Endometrial microvascular endothelial cells (primary cell): ENCODE data around the gene SDHA. TPM values are rescaled to one million over a fixed set of nuclear protein-coding genes. Genes with fewer than 3 reads are reported as not detected.
"Not testable (repeated sequence)": the region's sequence is repeated elsewhere in the genome, so short reads cannot be mapped to it uniquely, and the experiment has no call there.

ENCODE experiments used
- in situ Hi-C: cut with HindIII; loops from 2 replicates; pipeline ENCODE4 v1.10.0; 2017; ENCODE audit warnings: low sequenced_read_pairs, low pct_unique_long_range_greater_than_20kb; ENCODE audit errors: inconsistent ontology term
- total RNA-seq: library from RNA; depleted of rRNA; stranded (reverse); fragments of >200 nt; gene quantifications from one replicate; pipeline ENCODE4 v1.2.3, GENCODE V29; 2015; ENCODE audit errors: inconsistent ontology term

Gene SDHA
- total RNA-seq, 1 donor from 2014 or later, result 132 TPM

DNA sequence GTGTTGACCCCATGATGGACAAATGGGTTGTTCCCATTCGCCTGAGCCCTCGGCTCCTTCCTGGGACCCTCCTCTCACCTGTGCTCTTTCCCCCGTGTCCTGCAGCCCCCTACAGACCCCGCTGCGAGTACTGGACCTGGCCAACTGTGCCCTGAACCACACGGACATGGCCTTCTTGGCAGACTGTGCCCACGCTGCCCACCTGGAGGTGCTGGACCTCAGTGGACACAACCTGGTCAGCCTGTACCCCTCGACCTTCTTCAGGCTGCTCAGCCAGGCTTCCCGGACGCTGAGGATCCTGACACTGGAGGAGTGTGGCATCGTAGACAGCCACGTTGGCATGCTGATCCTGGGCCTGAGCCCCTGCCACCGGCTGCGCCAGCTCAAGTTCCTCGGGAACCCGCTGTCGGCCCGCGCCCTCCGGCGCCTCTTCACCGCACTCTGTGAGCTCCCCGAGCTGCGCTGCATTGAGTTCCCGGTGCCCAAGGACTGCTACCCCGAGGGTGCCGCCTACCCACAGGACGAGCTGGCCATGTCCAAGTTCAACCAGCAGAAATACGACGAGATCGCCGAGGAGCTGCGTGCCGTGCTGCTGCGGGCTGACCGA lies 23.4 kb upstream of the SDHA start:
- in situ Hi-C loops, result no loop called here

DNA sequence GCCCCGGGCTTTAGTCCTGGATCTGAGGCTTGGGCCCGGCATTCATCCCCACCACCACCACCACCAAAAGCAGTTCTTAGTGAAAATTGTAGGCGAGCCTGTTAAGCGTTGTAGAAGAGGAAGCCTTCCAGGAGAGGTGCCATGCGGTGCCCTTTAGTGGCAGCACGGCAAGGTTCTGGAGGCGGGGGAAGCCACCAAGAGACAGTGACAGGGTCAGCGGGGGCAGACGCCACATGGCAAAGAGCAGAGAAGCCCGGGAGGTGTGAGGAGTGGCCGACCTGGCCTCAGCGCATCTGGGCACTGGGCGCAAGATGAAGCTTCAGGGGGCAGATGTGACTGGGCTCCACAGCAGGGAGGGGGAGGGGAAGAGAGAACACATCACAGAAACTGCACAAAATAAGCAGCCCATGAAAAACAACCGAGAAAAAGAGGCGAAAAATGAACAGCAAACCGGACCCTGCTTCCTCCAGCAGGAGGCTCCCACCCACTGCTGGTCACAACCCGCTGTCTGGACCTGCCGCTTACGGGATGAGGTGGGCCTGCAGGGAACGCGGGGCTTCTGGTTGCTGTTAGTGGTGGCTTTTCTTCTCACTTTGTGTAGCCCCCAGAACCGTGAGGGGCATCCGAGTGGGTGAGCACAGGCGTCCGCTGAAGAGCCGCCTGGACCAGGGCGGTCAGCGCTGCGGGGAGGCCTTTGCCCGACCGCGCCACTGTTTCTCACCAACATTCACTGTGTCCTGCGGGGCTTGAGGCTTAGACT lies 22.5 kb upstream of the SDHA start:
- in situ Hi-C loops, result no loop called here

DNA sequence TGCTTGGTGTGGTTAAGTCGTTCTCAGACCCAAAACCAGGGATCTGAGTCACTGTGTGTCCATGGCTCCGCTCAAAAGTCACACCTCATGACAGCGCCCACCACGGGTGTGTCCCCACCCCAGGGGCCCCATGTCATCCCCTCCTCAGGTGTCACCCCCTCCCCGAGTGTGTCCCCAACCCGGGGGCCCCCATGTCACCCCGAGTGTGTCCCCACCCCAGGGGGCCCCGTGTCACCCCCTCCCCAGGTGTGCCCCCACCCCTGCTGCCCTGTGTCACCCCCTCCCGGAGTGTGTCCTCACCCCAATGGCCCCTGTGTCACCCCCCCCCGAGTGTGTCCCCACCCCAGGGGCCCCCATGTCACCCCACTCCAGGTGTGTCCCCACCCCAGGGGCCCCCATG lies 21.8 kb upstream of the SDHA start:
- in situ Hi-C loops, result no loop called here

DNA sequence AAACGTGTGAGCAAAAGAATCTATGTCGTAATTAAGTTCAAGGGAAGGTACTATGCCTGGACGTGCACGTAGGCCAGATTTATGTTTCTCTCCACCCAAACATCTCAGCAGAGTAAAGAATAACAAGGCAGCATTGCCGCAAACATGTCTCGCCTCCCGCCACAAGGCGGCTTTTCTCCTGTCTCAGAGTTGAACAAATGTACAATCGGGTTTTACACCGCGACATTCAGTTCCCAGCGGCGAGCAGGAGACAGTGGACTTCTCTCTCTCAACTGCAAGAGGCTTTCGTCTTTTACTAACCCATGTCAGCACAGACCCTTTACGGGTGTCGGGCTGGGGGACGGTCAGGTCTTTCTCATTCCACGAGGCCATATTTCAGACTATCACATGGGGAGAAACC lies 21.1 kb upstream of the SDHA start:
- in situ Hi-C loops, result not testable (repeated sequence)

DNA sequence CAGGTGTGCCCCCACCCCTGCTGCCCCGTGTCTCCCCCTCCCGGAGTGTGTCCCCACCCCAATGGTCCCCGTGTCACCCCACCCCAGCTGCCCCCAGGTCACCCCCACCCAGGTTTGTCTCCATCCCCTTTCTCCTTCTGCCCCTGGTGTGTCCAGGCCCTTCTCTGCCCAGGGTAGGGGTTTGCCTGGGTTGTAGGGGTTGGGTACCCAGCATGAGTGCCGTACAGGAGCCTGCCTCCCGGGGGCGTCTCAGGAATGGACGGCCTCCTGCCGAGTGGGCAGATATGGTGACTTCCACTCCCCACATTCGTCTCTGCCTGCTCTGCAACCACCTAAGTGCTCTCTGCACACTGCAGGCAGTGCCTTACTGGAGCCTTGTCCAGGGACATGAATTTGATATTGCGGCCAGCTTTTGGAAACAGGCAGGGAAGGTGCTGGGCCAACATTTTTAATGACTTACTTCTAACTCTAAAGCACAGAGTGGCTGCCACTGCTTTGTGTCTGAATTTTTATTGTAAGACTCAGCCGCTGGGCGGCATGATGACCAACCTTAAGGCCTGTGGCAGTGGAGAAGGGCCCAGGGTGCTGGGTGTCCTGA lies 20.1 kb upstream of the SDHA start:
- in situ Hi-C loops, result no loop called here

DNA sequence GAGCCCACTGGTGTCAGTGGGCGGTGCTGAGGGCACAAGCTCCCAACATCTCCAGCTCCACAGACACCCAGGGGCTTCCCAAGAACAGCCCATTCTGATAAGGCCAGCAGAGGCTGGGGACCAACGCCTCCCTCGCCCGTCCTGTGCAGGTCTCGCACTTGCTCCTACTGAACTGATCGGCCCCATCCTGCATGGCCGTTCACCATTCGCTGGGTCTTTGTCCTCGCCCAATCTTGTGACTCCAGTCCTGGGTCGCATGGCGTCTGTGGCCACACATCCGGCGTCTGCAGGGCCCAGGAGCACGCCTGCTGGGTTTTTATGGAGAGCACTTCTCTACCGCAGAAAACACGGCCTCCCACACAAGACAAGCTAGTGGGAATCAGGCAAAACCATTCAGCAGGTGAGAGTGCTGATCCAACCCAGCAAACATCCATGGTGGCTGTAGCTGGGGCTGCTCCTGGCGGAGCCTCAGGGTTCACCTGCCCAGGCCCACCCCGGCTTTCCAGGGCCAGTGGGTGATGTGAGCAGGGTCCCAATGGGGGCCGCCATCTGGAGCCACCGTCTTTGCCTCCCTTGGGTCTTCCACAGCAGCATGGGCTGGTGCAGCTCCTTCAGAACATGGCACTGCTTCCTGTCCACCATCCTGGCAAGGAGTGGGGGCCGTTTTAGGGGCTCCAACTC lies 19.5 kb upstream of the SDHA start:
- in situ Hi-C loops, result no loop called here

DNA sequence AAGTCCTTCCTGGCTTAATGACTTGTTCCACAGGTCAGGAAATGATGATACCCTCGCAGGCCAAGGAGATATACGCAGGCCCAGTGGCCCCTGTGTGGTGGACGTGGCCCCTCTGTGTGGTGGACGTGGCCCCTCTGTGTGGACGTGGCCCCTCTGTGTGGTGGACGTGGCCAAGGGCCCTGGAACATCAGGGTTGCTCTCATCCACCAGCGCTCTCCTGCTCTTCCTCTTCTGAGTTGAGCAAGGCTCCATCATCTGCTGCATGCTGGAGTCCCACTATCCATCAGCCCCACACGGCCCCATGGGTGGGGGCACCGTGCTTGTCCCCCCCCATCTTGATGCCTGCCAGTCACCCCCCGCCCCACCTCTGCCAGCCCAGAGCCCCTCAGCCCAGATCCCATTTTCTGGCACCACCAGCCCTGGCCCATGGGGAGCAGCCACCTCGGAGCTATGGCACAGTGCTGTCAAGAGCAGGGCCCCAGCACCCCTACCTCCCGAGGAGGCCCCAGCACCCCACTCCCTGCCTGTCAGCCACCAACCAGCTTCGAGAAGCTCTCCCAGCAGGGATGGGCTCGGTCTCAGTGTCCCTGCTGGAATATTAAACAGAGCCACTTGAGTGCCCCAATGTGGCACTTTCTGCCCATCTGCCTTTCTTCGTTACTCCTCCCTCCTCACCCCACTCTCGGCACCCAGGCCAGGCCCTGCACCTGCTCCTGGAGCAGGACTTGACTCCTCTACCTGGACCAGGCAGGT lies 18.7 kb upstream of the SDHA start:
- in situ Hi-C loops, result no loop called here

DNA sequence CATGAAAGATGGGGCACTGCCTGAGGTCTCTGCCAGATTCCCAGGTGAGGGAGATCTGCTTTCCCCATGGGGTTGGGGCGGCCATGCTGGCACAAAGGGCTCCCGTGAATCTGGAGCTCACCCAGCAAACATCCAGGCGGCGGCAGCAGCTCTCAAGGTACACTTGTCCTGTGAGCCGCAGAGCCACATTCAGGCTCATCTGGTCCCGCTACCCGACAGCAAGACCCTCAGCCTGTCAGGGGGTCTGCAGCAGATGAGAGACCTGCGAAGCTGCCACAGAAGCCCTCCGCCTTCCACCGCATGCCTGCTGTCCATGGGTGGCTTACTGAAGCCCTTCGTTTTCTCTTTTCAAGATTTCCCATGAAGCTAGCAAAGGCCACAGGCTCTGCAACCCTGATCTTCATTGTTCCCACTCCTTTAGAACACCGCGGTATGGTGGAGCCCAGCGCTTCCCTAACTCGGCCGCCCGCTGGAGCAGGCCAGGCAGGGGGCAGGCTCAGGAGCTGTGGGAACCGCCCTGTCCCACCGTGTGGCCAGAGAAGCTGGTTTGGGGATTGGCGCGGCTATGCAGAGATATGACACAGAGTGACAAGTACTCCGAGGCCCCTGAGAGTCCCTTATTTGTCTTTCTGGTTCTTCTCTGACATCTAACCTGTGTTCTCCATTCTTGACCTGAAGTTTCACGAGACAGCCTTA lies 18.0 kb upstream of the SDHA start:
- in situ Hi-C loops, result no loop called here

DNA sequence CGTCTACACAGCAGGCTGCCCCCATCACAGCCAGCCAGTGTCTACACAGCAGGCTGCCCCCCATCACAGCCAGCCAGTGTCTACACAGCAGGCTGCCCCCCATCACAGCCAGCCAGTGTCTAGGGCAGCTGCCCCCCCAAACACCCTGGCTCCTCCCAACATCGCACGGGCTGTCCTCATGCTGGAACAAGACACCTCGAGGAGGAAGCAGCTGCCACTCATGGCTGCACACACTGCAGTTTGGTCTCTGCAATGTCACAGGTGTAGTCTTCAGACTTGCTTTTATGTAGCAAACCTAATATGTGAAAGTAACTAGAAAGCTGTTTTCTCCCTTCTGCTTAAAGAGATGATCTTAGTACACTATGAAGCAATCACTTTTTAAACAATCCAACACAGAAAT lies 17.1 kb upstream of the SDHA start:
- in situ Hi-C loops, result no loop called here

DNA sequence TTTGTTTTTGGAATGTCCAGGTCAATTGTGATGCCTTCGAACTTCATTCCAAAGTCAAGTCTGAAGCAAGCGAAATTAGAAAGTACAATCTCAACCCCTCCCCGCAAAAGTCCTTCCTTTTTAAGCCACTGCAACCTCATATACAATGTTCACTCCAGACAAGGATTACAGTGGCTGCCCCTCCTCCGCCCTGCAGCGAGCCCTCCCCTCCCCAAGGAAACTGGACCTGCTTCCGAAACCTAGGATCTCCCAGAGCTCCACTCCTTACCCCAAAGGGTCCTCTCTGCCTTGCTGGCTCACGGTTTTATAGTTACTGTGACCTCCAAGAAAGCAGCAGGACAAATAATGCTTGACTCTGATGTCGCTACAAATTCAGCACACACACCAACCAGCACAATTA lies 16.4 kb upstream of the SDHA start:
- in situ Hi-C loops, result no loop called here

DNA sequence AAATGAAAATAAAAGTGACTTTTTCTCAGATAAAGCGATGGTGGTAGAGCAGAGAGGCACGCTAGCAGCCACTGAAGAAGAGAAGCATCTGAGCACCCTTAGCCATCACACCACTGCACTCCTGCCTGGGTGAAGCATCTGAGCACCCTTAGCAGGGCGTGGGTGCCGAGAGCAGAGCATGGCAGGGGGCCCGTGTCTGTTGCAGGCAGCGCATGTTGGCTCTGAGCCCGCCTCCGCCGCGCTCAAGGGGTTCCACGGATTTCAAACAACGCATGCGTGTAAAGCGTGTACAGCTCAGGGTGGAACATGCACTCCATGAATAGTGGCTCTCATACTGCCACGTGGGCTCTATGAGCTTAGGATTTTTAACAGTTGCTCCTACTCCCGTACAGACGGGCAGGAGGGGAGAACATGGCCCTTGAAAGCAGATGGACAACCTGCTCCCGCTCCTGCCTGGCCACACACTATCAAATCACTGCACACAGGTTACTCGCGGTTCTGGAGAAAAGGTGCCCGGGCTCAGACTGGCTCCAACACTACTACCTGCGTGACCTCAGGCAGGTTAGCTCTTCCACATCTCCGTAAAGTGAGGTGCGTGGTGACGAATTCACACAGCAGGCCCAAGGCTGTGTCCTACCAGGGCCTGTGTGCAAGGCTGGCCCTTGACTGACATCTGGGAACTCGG lies 14.7 kb upstream of the SDHA start:
- in situ Hi-C loops, result no loop called here

DNA sequence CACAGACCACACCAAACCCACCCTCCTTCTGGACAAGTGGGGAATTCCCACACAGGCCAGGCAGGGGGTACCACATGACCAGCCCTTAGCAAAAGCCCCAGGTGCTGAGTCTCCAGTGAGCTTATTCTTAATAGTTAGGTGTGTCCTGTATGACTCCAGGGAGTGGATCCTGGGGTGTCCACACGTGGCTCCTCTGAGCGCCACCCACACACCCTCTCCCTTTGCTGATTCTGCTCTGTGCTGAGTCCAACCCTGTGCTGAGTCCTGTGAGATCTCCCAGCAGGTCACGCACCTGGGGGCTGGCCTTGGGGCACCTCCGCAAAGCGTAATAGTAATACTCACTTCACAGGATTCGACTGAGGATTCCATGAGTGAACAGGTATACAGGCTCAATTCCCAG lies 14.1 kb upstream of the SDHA start:
- in situ Hi-C loops, result no loop called here

DNA sequence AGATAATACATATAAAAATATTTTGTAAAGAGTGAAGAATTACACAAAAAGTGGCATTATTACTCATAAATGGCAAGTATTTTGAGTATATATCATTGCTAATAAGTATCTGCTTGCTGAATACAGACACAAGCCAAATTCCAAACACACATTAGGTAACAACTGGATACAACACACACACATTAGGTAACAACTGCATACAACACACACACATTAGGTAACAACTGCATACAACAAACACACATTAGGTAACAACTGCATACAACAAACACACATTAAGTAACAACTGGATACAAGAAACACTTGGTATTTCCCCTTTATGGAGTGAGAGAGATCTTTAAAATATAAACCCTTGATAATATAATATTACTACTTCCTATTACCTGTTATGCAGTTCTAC lies 13.7 kb upstream of the SDHA start:
- in situ Hi-C loops, result no loop called here

DNA sequence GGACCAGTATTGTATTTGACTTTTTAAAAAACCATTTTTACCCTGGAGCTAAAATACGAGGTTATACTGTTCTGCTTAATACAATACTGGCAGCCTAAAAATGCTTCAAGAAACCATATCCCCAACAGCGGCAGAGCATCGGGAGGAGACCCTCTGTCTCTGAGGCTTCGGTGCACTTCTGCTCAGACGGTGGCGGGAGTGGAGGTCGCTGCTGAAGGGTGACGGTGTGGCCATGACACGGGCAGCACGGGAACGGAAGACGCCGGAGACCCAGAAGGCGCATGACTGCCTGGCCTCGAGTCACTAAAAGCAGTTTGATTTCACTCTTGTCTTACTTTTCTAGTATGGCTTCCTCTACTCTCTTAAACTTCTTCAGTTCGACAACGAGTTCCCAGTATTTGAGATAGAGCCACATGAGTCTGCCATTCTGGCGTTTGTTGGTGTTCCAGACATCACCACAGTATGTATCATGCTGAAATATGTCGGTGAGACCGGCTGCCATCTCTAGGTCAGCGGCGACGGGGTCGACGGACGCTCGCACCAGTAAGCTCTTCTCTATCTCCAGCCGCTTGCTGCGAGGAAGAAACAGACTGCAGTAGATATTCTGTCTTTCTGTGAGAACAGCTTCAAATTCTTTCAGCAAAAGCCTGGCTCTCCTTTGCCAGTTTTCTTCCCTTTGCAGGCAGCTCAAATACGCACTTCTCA lies 13.0 kb upstream of the SDHA start:
- in situ Hi-C loops, result no loop called here

DNA sequence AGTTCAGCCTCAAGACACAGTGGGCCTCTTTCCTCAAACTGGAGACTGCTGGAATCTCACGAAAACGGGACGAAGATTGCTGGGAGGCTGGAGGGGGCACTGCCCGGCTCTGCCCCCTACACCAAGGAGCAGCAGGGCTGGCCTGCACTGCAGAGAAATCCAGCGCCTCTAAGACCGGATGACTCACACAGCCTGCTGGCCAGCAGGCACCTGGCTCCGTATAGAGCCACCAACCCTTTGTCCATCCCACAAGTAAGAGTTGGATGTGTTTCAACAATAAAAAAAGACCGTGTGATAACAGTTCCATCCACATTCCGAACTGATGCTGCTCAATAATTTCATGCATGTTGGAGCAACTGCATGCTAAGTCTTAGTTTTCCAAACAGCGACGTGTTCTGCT lies 11.7 kb upstream of the SDHA start:
- in situ Hi-C loops, result no loop called here

DNA sequence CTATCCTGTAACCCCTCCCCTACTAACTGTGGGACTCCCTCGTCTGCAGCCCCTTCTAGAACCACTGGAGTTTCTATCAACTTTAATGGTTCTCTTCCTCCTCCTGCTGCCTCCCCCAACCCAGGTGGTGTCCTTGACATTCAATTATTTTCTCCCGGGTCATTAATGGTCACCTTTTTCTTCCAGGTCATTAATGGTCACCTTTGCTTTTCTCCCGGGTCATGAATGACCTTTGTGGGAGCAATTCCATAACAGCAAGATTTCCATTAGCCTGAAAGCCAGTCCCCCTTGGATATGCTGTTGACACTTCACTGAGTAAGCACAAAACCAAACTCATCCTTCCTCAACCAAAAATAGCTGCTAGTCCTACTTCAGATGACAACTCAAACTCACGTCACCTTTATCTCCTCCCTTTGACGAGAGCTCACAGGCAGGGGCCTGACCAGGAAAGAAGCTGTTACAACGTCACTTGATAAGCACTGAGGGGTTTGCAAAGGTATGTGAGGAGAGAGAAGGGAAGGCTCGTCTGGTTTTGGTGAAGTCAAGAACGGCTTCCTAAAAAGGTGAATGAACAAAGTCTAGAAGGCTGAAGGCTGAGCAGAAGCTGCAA lies 11.1 kb upstream of the SDHA start:
- in situ Hi-C loops, result no loop called here

DNA sequence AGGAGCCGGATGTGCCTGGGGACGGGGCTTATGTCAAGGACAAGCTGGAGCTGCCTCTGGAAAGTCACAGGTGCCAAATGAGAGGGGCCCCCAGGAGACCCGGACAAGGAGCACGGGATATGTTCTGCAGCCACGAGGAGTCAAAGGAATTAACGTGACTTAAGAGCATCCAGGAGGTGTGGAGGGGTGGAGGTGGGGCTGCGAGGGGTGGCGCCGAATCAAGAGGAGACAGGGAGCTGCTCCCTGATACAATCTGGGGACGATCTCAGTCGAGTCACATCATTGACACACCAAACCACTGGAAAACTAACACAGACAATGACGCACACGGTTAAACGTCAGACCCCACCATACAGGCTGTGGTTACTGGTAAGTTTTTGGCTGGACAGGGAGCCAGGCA lies 10.5 kb upstream of the SDHA start:
- in situ Hi-C loops, result no loop called here
